ENCODE data around the gene ESPN.

GRCh38 chr1:6414443-6414844 lies 10.1 kb upstream of the ESPN start:
- TF ChIP-seq, protein P1, sequence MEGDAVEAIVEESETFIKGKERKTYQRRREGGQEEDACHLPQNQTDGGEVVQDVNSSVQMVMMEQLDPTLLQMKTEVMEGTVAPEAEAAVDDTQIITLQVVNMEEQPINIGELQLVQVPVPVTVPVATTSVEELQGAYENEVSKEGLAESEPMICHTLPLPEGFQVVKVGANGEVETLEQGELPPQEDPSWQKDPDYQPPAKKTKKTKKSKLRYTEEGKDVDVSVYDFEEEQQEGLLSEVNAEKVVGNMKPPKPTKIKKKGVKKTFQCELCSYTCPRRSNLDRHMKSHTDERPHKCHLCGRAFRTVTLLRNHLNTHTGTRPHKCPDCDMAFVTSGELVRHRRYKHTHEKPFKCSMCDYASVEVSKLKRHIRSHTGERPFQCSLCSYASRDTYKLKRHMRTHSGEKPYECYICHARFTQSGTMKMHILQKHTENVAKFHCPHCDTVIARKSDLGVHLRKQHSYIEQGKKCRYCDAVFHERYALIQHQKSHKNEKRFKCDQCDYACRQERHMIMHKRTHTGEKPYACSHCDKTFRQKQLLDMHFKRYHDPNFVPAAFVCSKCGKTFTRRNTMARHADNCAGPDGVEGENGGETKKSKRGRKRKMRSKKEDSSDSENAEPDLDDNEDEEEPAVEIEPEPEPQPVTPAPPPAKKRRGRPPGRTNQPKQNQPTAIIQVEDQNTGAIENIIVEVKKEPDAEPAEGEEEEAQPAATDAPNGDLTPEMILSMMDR (IDR thresholded peaks at IDR 0.05) = peak in 2 of 6 experiments; percentile 34 to 46
- TF ChIP-seq POLR2A (IDR thresholded peaks at IDR 0.05) = no peak

Measured in esophagus squamous epithelium (tissue), 4 donors.